Activated T-cell treated with anti-CD3 and anti-CD28 coated beads, Interleukin-2, amount 50 U/mL, for 4 hours (primary cell): ENCODE data around the gene LAMC3. TPM values are rescaled to one million over a fixed set of nuclear protein-coding genes. Genes with fewer than 3 reads are reported as not detected.
"Not testable (repeated sequence)": the region's sequence is repeated elsewhere in the genome, so short reads cannot be mapped to it uniquely, and the experiment has no call there.

Source experiments
- ATAC-seq, 2 donors: fragments of 200-7000 bp; cut with Tn5 transposase; one replicate each; pipeline ENCODE4 v1.10.0; 2021
- DNase-seq: peaks from one replicate; pipeline ENCODE4 v3.0.0-alpha.2; 2020
- H3K27me3 Mint-ChIP-seq: one replicate; pipeline ENCODE4 v1.8.0; 2021; ENCODE audit warnings: low read depth, mixed read lengths
- H3K36me3 Mint-ChIP-seq: one replicate; pipeline ENCODE4 v1.8.0; 2022; ENCODE audit warnings: mixed read lengths; ENCODE audit not compliant: insufficient read depth
- H3K4me1 Mint-ChIP-seq: one replicate; pipeline ENCODE4 v1.8.0; 2021; ENCODE audit warnings: low read depth, mixed read lengths
- H3K4me3 Mint-ChIP-seq: one replicate; pipeline ENCODE4 v1.8.0; 2021; ENCODE audit warnings: mild to moderate bottlenecking, moderate library complexity, mixed read lengths
- H3K9me3 Mint-ChIP-seq: one replicate; pipeline ENCODE4 v1.8.0; 2021; ENCODE audit warnings: mixed read lengths
- total RNA-seq, 3 donors: library from RNA; stranded (reverse); gene quantifications; one replicate each; pipeline ENCODE4 v1.2.1, GENCODE V29; 2021

The LAMC3 gene
- total RNA-seq, 3 donors from 2014 or later, result 0.05 to 0.71 (median 0.41) TPM

GRCh38 chr9:130993303-130994030 lies 15.5 kb upstream of the LAMC3 start:
- no peaks in the 10 kb centered on the region for H3K36me3 Mint-ChIP-seq
- H3K4me3 Mint-ChIP-seq, result no peak overlapping the region
- H3K9me3 Mint-ChIP-seq, result no peaks in the 10 kb centered on the region
- H3K4me1 Mint-ChIP-seq, result peaks cover 5% of the 10 kb centered on the region
- ATAC-seq (no peak), DNase-seq (no peak)
- H3K27me3 Mint-ChIP-seq, result peaks cover 6% of the 10 kb centered on the region

GRCh38 chr9:130994135-130995085 lies 14.6 kb upstream of the LAMC3 start:
- H3K4me1 Mint-ChIP-seq, result peaks cover 5% of the 10 kb centered on the region
- H3K27me3 Mint-ChIP-seq, result peaks cover 11% of the 10 kb centered on the region
- DNase-seq (no peak), ATAC-seq (no peak)
- no peaks in the 10 kb centered on the region for H3K36me3 Mint-ChIP-seq
- H3K4me3 Mint-ChIP-seq, result no peak overlapping the region
- H3K9me3 Mint-ChIP-seq, result no peaks in the 10 kb centered on the region

GRCh38 chr9:130995086-130996011 lies 13.6 kb upstream of the LAMC3 start:
- DNase-seq (no peak), ATAC-seq (no peak)
- Mint-ChIP-seq H3K27me3 (peaks cover 19% of the 10 kb centered on the region), H3K4me3 (no peak overlapping the region), H3K36me3 (no peaks in the 10 kb centered on the region), H3K9me3 (no peaks in the 10 kb centered on the region), H3K4me1 (peaks cover 5% of the 10 kb centered on the region)

GRCh38 chr9:130996205-130996604 lies 12.8 kb upstream of the LAMC3 start:
- ATAC-seq (no peak), DNase-seq (no peak)
- H3K4me3 Mint-ChIP-seq, result no peak overlapping the region
- H3K27me3 Mint-ChIP-seq, result peaks cover 21% of the 10 kb centered on the region
- peaks cover 5% of the 10 kb centered on the region for H3K4me1 Mint-ChIP-seq
- H3K36me3 Mint-ChIP-seq, result no peaks in the 10 kb centered on the region
- no peaks in the 10 kb centered on the region for H3K9me3 Mint-ChIP-seq

- ATAC-seq (no peak), DNase-seq (no peak)
- Mint-ChIP-seq H3K36me3 (no peaks in the 10 kb centered on the region), H3K27me3 (peaks cover 25% of the 10 kb centered on the region), H3K4me3 (no peak overlapping the region), H3K4me1 (peaks cover 5% of the 10 kb centered on the region), H3K9me3 (no peaks in the 10 kb centered on the region)
These were observed 12.1 kb upstream of the LAMC3 start for GRCh38 chr9:130996676-130997394.

- Mint-ChIP-seq H3K9me3 (no peaks in the 10 kb centered on the region), H3K4me1 (peaks cover 5% of the 10 kb centered on the region), H3K4me3 (no peak overlapping the region), H3K36me3 (no peaks in the 10 kb centered on the region), H3K27me3 (peaks cover 25% of the 10 kb centered on the region)
- DNase-seq (no peak), ATAC-seq (no peak)
These were observed 11.6 kb upstream of the LAMC3 start for GRCh38 chr9:130997395-130997684.

- H3K9me3 Mint-ChIP-seq, result no peaks in the 10 kb centered on the region
- ATAC-seq, result peak; percentile 43 to 51
- H3K4me1 Mint-ChIP-seq, result peaks cover 5% of the 10 kb centered on the region
- peaks cover 26% of the 10 kb centered on the region for H3K27me3 Mint-ChIP-seq
- DNase-seq, result no peak
- no peaks in the 10 kb centered on the region for H3K36me3 Mint-ChIP-seq
- H3K4me3 Mint-ChIP-seq, result no peak overlapping the region
These were observed 10.9 kb upstream of the LAMC3 start for GRCh38 chr9:130997925-130998596.

GRCh38 chr9:130998597-130999244 lies 10.3 kb upstream of the LAMC3 start:
- H3K4me1 Mint-ChIP-seq, result peaks cover 5% of the 10 kb centered on the region

GRCh38 chr9:130999245-130999623 lies 9.7 kb upstream of the LAMC3 start:
- H3K9me3 Mint-ChIP-seq, result no peaks in the 10 kb centered on the region
- peaks cover 5% of the 10 kb centered on the region for H3K4me1 Mint-ChIP-seq
- peaks cover 31% of the 10 kb centered on the region for H3K27me3 Mint-ChIP-seq
- no peaks in the 10 kb centered on the region for H3K36me3 Mint-ChIP-seq
- ATAC-seq, result no peak
- H3K4me3 Mint-ChIP-seq, result no peak overlapping the region
- no peak for DNase-seq

More at GRCh38 chr9:130998597-130999244, 10.3 kb upstream of the LAMC3 start:
- H3K36me3 Mint-ChIP-seq, result no peaks in the 10 kb centered on the region
- DNase-seq, result no peak
- H3K27me3 Mint-ChIP-seq, result peaks cover 26% of the 10 kb centered on the region
- ATAC-seq, result no peak
- H3K9me3 Mint-ChIP-seq, result no peaks in the 10 kb centered on the region
- no peak overlapping the region for H3K4me3 Mint-ChIP-seq

GRCh38 chr9:131000526-131000925 lies 8.4 kb upstream of the LAMC3 start:
- not testable (repeated sequence) for H3K9me3 Mint-ChIP-seq, H3K4me1 Mint-ChIP-seq, H3K4me3 Mint-ChIP-seq, H3K36me3 Mint-ChIP-seq, ATAC-seq, DNase-seq
- H3K27me3 Mint-ChIP-seq, result peaks cover 32% of the 10 kb centered on the region

GRCh38 chr9:131001021-131001420 lies 8.0 kb upstream of the LAMC3 start:
- Mint-ChIP-seq H3K9me3 (no peaks in the 10 kb centered on the region), H3K36me3 (no peaks in the 10 kb centered on the region), H3K27me3 (peaks cover 32% of the 10 kb centered on the region), H3K4me1 (no peaks in the 10 kb centered on the region), H3K4me3 (no peak overlapping the region)
- no peak for DNase-seq
- no peak for ATAC-seq

- Mint-ChIP-seq H3K4me1 (no peaks in the 10 kb centered on the region), H3K4me3 (no peak overlapping the region), H3K9me3 (no peaks in the 10 kb centered on the region), H3K36me3 (no peaks in the 10 kb centered on the region), H3K27me3 (peaks cover 38% of the 10 kb centered on the region)
- DNase-seq (no peak), ATAC-seq (no peak)
These were observed 7.0 kb upstream of the LAMC3 start for GRCh38 chr9:131001990-131002389.

- ATAC-seq, result no peak
- DNase-seq, result no peak
- Mint-ChIP-seq H3K9me3 (no peaks in the 10 kb centered on the region), H3K4me3 (no peak overlapping the region), H3K4me1 (no peaks in the 10 kb centered on the region), H3K36me3 (no peaks in the 10 kb centered on the region), H3K27me3 (peaks cover 45% of the 10 kb centered on the region)
These were observed 2.4 kb upstream of the LAMC3 start for GRCh38 chr9:131006601-131007000.
